ENCODE results near the gene GOLGB1. TPM values are rescaled to one million over a fixed set of nuclear protein-coding genes. Genes with fewer than 3 reads are reported as not detected.

Gene GOLGB1
- total and polyA plus RNA-seq, 3 donors from 2014 or later = 11.5 to 72.5 (median 72.3) TPM

DNA sequence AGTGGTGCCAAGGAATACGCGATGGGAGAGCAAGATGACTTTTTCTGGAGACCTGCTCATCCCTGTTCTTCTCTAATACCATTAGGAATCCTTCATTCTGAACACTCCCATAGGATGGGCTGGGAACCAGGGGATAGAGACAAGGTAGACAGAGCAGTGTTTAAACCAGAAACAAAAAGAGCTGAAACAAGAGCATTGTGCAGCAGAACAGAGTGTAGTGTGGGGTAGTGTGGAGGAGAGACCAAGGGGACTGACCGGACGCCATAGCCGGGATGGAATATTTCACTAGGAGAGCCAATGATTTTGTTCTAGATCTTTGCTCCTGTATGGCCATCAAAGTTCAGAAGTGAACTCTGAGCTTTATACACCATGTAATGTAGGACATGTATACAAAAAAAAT is 104.5 kb downstream of the GOLGB1 start:
- Histone ChIP-seq H3K4me1 (peaks cover 6% of the 10 kb centered on the region), H3K27ac (no peak overlapping the region), H3K9me3 (no peaks in the 10 kb centered on the region), H3K36me3 (ENCODE audit: low read depth, missing control alignments) (no peaks in the 10 kb centered on the region), H3K27me3 (no peaks in the 10 kb centered on the region), H3K4me3 (no peak overlapping the region)
- DNase-seq = no peak
- intact Hi-C loops (cut with DNase I; ENCODE audit: low total_unique reads) = no loop called here
- WGBS, 2 donors = 89 to 92% methylated on average over 5 of the region's 5 CpGs
- TF ChIP-seq POLR2A (IDR thresholded peaks at IDR 0.05) = no peak
- TF ChIP-seq, protein P1, sequence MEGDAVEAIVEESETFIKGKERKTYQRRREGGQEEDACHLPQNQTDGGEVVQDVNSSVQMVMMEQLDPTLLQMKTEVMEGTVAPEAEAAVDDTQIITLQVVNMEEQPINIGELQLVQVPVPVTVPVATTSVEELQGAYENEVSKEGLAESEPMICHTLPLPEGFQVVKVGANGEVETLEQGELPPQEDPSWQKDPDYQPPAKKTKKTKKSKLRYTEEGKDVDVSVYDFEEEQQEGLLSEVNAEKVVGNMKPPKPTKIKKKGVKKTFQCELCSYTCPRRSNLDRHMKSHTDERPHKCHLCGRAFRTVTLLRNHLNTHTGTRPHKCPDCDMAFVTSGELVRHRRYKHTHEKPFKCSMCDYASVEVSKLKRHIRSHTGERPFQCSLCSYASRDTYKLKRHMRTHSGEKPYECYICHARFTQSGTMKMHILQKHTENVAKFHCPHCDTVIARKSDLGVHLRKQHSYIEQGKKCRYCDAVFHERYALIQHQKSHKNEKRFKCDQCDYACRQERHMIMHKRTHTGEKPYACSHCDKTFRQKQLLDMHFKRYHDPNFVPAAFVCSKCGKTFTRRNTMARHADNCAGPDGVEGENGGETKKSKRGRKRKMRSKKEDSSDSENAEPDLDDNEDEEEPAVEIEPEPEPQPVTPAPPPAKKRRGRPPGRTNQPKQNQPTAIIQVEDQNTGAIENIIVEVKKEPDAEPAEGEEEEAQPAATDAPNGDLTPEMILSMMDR (IDR thresholded peaks at IDR 0.05) = no peak

DNA sequence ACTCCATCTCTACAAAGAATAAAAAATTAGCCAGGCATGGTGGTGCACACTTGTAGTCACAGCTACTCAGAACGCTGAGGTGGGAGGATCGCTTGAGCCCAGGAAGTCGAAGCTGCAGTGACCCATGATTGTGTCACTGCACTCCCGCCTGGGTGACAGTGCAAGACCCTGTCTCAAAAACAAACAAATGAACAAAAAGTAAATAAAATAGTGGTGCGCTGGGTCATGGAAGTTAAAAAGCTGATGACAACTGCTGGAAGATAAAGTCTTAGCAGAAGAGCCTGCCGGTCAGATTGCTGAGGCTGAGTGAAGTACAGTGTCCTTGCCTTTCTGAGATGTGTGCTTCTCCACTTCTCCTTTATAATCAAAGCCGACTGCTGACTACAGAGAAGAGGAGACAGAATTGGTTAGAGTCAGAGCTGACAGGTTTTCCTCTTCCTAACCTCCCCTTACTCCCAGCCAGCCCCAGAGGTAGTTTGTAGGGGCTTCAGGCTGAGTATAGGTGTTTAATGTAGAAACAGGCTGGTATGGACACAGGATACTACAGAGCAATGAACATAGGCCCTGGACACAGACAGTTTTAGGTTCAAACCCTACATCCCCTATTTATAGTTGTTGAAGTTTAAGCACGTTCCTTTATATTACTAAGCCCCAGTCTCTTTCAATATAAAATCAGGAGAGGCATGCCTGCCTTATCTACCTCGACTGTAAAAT is 106.8 kb downstream of the GOLGB1 start:
- DNase-seq = no peak
- H3K4me1 ChIP-seq = no peaks in the 10 kb centered on the region
- H3K36me3 ChIP-seq (ENCODE audit: low read depth, missing control alignments) = no peaks in the 10 kb centered on the region
- no peak overlapping the region for H3K27ac ChIP-seq
- no peak overlapping the region for H3K4me3 ChIP-seq
- no peaks in the 10 kb centered on the region for H3K9me3 ChIP-seq
- no peak for TF ChIP-seq POLR2A (IDR thresholded peaks at IDR 0.05)
- no peaks in the 10 kb centered on the region for H3K27me3 ChIP-seq
- intact Hi-C loops (cut with DNase I; ENCODE audit: low total_unique reads) = no loop called here
- 64 to 72% methylated on average over 9 of the region's 9 CpGs for WGBS, 2 donors

DNA sequence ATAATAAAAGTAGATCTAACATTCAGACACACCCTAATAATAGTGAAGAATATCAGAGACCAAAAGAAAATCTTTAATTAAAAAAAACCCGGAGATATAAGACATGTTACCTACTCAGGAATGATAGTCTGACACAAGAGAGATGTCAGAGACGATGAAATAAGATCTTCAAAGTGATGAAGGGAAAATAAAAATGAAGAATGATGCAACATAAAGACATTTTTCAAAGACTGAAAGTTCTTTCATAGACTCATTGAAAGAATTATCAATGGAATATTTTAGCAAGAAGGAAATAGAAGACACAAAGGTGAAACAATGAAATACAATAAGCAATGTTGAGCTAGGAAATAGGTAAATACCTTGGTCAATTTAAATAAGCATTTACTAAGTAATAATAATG is 108.4 kb downstream of the GOLGB1 start:
- whole genome bisulfite sequencing, 2 donors = 83 to 90% methylated on average over 2 of the region's 2 CpGs
- H3K27me3 ChIP-seq = no peaks in the 10 kb centered on the region

DNA sequence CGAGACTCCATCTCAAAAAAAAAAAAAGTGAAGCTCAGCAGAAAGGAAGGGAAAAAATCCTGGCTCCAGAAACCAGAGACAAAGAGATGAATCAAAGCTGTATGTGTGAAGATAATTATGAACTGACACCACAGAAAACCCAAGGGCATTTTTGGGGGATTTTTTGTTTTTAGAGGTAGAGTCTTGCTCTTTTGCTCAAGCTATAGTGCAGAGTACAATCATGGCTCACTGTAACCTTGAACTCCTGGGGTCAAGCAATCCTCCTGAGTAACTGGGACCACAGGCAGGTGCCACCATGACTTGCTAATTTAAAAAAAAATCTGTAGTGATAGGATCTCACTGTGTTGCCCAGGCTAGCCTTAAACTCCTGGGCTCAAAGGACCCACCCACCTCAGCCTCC is 111.6 kb downstream of the GOLGB1 start:
- TF ChIP-seq, protein P1 (IDR thresholded peaks at IDR 0.05) = no peak
- no peak for TF ChIP-seq POLR2A (IDR thresholded peaks at IDR 0.05)
- Histone ChIP-seq H3K27me3 (no peaks in the 10 kb centered on the region), H3K9me3 (no peaks in the 10 kb centered on the region), H3K4me1 (no peaks in the 10 kb centered on the region), H3K36me3 (ENCODE audit: low read depth, missing control alignments) (no peaks in the 10 kb centered on the region), H3K27ac (no peak overlapping the region), H3K4me3 (no peak overlapping the region)
- intact Hi-C loops (cut with DNase I; ENCODE audit: low total_unique reads) = no loop called here
- DNase-seq = no peak
- WGBS, 2 donors = 90 to 100% methylated on average over 1 of the region's 1 CpG

More for the DNA sequence above, 108.4 kb downstream of the GOLGB1 start:
- no peak overlapping the region for H3K4me3 ChIP-seq
- intact Hi-C loops (cut with DNase I; ENCODE audit: low total_unique reads) = no loop called here
- no peaks in the 10 kb centered on the region for H3K36me3 ChIP-seq (ENCODE audit: low read depth, missing control alignments)
- H3K27ac ChIP-seq = no peak overlapping the region
- DNase-seq = no peak
- TF ChIP-seq POLR2A (IDR thresholded peaks at IDR 0.05) = no peak
- TF ChIP-seq, protein P1 (IDR thresholded peaks at IDR 0.05) = no peak
- H3K4me1 ChIP-seq = no peaks in the 10 kb centered on the region
- H3K9me3 ChIP-seq = no peaks in the 10 kb centered on the region

DNA sequence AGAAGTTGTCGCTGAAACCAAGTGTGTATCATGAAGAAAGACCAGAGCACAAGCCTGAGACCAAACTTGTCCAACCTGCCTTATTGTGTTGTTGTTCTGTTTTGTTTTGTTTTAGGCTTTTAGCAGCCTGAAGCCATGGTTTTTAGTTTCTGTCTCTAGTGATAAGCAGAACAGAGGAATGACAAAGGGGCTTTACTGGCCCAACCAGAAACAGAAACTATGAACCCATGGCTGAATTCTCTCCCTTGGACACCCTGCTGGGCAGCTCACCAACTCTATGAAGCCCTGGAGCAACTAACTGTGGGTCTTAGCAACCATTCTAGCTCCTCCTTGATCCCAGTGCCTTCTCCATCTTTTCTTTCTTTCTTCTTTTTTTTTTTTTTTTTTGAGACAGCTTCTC is 119.2 kb downstream of the GOLGB1 start:
- Histone ChIP-seq H3K9me3 (no peaks in the 10 kb centered on the region), H3K27me3 (no peaks in the 10 kb centered on the region), H3K4me3 (no peak overlapping the region), H3K4me1 (no peaks in the 10 kb centered on the region), H3K27ac (no peak overlapping the region), H3K36me3 (ENCODE audit: low read depth, missing control alignments) (no peaks in the 10 kb centered on the region)
- TF ChIP-seq, protein P1 (IDR thresholded peaks at IDR 0.05) = no peak
- TF ChIP-seq POLR2A (IDR thresholded peaks at IDR 0.05) = no peak
- intact Hi-C loops (cut with DNase I; ENCODE audit: low total_unique reads) = no loop called here
- 92% methylated on average over 1 of the region's 1 CpG for WGBS, 2 donors
- DNase-seq = no peak

Data from testis (tissue), 3 donors.